ENCODE data around the gene NFRKB.
A peak's percentile ranks its signal among the peaks of the same experiment; 100 is the strongest.

The NFRKB gene

GRCh38 chr11:129895126-129896041 is at the start of gene NFRKB:
TSS of gene NFRKB (minus strand) at chr11:129895578. CDS start at chr11:129892849, 2,729 bp downstream.
- DNase-seq = peak; percentile 72

GRCh38 chr11:129944696-129945095 is 49.3 kb upstream of the NFRKB start:
- no peak for DNase-seq

GRCh38 chr11:129943036-129943435 is 47.7 kb upstream of the NFRKB start:
- no peak for DNase-seq

- DNase-seq = no peak
These were observed 44.1 kb upstream of the NFRKB start for GRCh38 chr11:129939510-129939909.

GRCh38 chr11:129938764-129939163 is 43.4 kb upstream of the NFRKB start:
- DNase-seq = no peak

- DNase-seq = no peak
These were observed 42.3 kb upstream of the NFRKB start for GRCh38 chr11:129937592-129938238.

GRCh38 chr11:129935723-129936122 is 40.3 kb upstream of the NFRKB start:
- no peak for DNase-seq

GRCh38 chr11:129933891-129934290 is 38.5 kb upstream of the NFRKB start:
- no peak for DNase-seq

GRCh38 chr11:129933262-129933661 is 37.9 kb upstream of the NFRKB start:
- no peak for DNase-seq

GRCh38 chr11:129932381-129933067 is 37.1 kb upstream of the NFRKB start:
- DNase-seq = no peak

GRCh38 chr11:129930743-129931142 is 35.4 kb upstream of the NFRKB start:
- DNase-seq = peak; percentile 99

GRCh38 chr11:129930296-129930695 is 34.9 kb upstream of the NFRKB start:
- DNase-seq = peak; percentile 56

- peak; percentile 93 for DNase-seq
These were observed 34.3 kb upstream of the NFRKB start for GRCh38 chr11:129929721-129930120.

- no peak for DNase-seq
These were observed 33.7 kb upstream of the NFRKB start for GRCh38 chr11:129928923-129929692.

- no peak for DNase-seq
These were observed 27.3 kb upstream of the NFRKB start for GRCh38 chr11:129922674-129923073.

GRCh38 chr11:129918361-129918760 is 23.0 kb upstream of the NFRKB start:
- no peak for DNase-seq

GRCh38 chr11:129917231-129917630 is 21.9 kb upstream of the NFRKB start:
- no peak for DNase-seq

GRCh38 chr11:129911298-129911697 is 15.9 kb upstream of the NFRKB start:
- DNase-seq = peak; percentile 47

GRCh38 chr11:129910360-129910759 is 15.0 kb upstream of the NFRKB start:
- no peak for DNase-seq

- no peak for DNase-seq
These were observed 10.0 kb upstream of the NFRKB start for GRCh38 chr11:129905402-129905801.

GRCh38 chr11:129896062-129896461 is 684 bp upstream of the NFRKB start:
- DNase-seq = peak; percentile 31

GRCh38 chr11:129894278-129895125 is 876 bp downstream of the NFRKB start:
- peak; percentile 66 for DNase-seq
